ENCODE results near the gene ASPN. TPM values are rescaled to one million over a fixed set of nuclear protein-coding genes. Genes with fewer than 3 reads are reported as not detected.

Gene ASPN
- total and polyA plus RNA-seq, 2 of the 13 experiments (the other 11 are each of a cell fraction or from before 2014, with no cell fraction given): not detected

GRCh38 chr9:92484563-92484962 is 2.3 kb upstream of the ASPN start (continued):
- no peak for TF ChIP-seq ZNF609 (CRISPR knock-in tag; IDR thresholded peaks at IDR 0.05; ENCODE audit: borderline replicate concordance)

GRCh38 chr9:92483627-92484545 is 1.6 kb upstream of the ASPN start:
- Histone ChIP-seq H4K20me1 (ENCODE audit: insufficient read depth, low read length) (no peaks in the 10 kb centered on the region), H3K27me3 (ENCODE audit: control insufficient read depth in 1 of 2, insufficient read depth in 2 of 2, low read length in 2 of 2) (no peaks in the 10 kb centered on the region), H3K4me1 (ENCODE audit: insufficient read depth, low read length) (peaks cover 13% of the 10 kb centered on the region), H2AFZ (ENCODE audit: low read length) (no peak overlapping the region), H3K9ac (ENCODE audit: insufficient read depth, low read depth, low read length) (no peak overlapping the region), H3K9me3 (ENCODE audit: low read length) (no peaks in the 10 kb centered on the region), H3K4me3 (replicated peaks in 1 of 3; ENCODE audit: insufficient read depth in 1 of 3, low read depth in 2 of 3, low read length in 3 of 3) (no peak overlapping the region), H3K79me2 (ENCODE audit: insufficient read depth, low read length) (no peaks in the 10 kb centered on the region), H3K27ac (ENCODE audit: extremely low read length, insufficient read depth, low read length) (no peak overlapping the region), H3K4me2 (ENCODE audit: low read depth, low read length) (no peak overlapping the region), H3K36me3 (replicated peaks in 1 of 2; ENCODE audit: control insufficient read depth in 1 of 2, insufficient read depth in 2 of 2, low read length in 2 of 2) (no peaks in the 10 kb centered on the region)
- no peak for ATAC-seq
- WGBS (ENCODE audit: low lambda C conversion rate): 87% methylated on average over 5 of the region's 5 CpGs
- BruUV-seq (replicated peaks): no TSS peak
- intact Hi-C loops (cut with micrococcal nuclease; ENCODE audit: unreplicated experiment) (no loop called here), in situ Hi-C loops (cut with HindIII; ENCODE audit: extremely low pct_ligation_motif_present, low pct_unique_long_range_greater_than_20kb) (no loop called here)
- no peak for DNase-seq (ENCODE audit: low spot score)
- ChIA-PET CTCF (ENCODE audit: low intra/inter-chr PET ratio, low total read pairs) (interaction anchor here (0.6 kb wide), 1 partner anchor 1115 kb away, joined by 3 read pairs; no protein-coding TSS in a partner anchor), POLR2A (no interaction called here)
- FAIRE-seq: no peak
- TF ChIP-seq KDM1A (CRISPR knock-in tag; IDR thresholded peaks at IDR 0.05) (no peak), EP300 (IDR thresholded peaks at IDR 0.05; ENCODE audit: low read depth in 2 of 2, low read length in 2 of 2) (no peak), EP300 (CRISPR knock-in tag; IDR thresholded peaks at IDR 0.05; ENCODE audit: borderline replicate concordance) (no peak), PHF5A (CRISPR knock-in tag; IDR thresholded peaks at IDR 0.05; ENCODE audit: low read depth, unreplicated experiment) (no peak), FUBP1 (CRISPR knock-in tag; IDR thresholded peaks at IDR 0.05; ENCODE audit: borderline replicate concordance) (no peak), CCDC6 (CRISPR knock-in tag; IDR thresholded peaks at IDR 0.05) (no peak), AGO1 (IDR thresholded peaks at IDR 0.05; ENCODE audit: low read depth, low read length, poor library complexity, severe bottlenecking) (no peak), ZNF710 (CRISPR knock-in tag; IDR thresholded peaks at IDR 0.05; ENCODE audit: borderline replicate concordance) (no peak), ZNF12 (CRISPR knock-in tag; IDR thresholded peaks at IDR 0.05) (no peak), ZNF746 (CRISPR knock-in tag; IDR thresholded peaks at IDR 0.05) (no peak), ATF7 (IDR thresholded peaks at IDR 0.05) (no peak), ATF7 (CRISPR knock-in tag; IDR thresholded peaks at IDR 0.05) (no peak)

Data from HepG2 (cell line).